ENCODE results near the gene P4HA3.

The P4HA3 gene

GRCh38 chr11:74267014-74267413 is 44.4 kb downstream of the P4HA3 start:
- H3K27me3 ChIP-seq (ENCODE audit: control insufficient read depth, low read length) = peaks cover 24% of the 10 kb centered on the region
- no peaks in the 10 kb centered on the region for H3K4me1 ChIP-seq (ENCODE audit: control insufficient read depth, low read length)
- no peaks in the 10 kb centered on the region for H4K20me1 ChIP-seq (ENCODE audit: control insufficient read depth, insufficient read depth, low read depth, low read length)
- H3K9me3 ChIP-seq (ENCODE audit: control insufficient read depth, insufficient read depth, low read length) = no peaks in the 10 kb centered on the region
- H3K4me2 ChIP-seq (ENCODE audit: low read length) = no peak overlapping the region
- no peak overlapping the region for H3K4me3 ChIP-seq (ENCODE audit: low read length)
- no peaks in the 10 kb centered on the region for H3K36me3 ChIP-seq (ENCODE audit: control insufficient read depth, low read length)
- TF ChIP-seq EZH2phosphoT487 (IDR thresholded peaks at IDR 0.05; ENCODE audit: borderline replicate concordance, low read length) (no peak), CTCF (IDR thresholded peaks at IDR 0.05; ENCODE audit: low read depth, low read length, poor library complexity, severe bottlenecking) (no peak)
- H3K9me2 ChIP-seq (replicated peaks; ENCODE audit: control insufficient read depth, low read length) = no peaks in the 10 kb centered on the region
- no peak overlapping the region for H3K27ac ChIP-seq (ENCODE audit: low read depth, low read length)
- no peaks in the 10 kb centered on the region for H3K79me2 ChIP-seq (ENCODE audit: control insufficient read depth, low read length)
- no peaks in the 10 kb centered on the region for H3F3A ChIP-seq (ENCODE audit: control insufficient read depth, insufficient read depth)

- Histone ChIP-seq H3K9me2 (replicated peaks; ENCODE audit: control insufficient read depth, low read length) (no peaks in the 10 kb centered on the region), H3K9me3 (ENCODE audit: control insufficient read depth, insufficient read depth, low read length) (peaks cover 5% of the 10 kb centered on the region; the same call in 1 of the 2 replicates), H4K20me1 (ENCODE audit: control insufficient read depth, insufficient read depth, low read depth, low read length) (no peaks in the 10 kb centered on the region), H3K79me2 (ENCODE audit: control insufficient read depth, low read length) (no peaks in the 10 kb centered on the region), H3K36me3 (ENCODE audit: control insufficient read depth, low read length) (no peaks in the 10 kb centered on the region), H3K27me3 (ENCODE audit: control insufficient read depth, low read length) (peaks cover 21% of the 10 kb centered on the region), H3K27ac (ENCODE audit: low read depth, low read length) (no peak overlapping the region), H3K4me2 (ENCODE audit: low read length) (no peak overlapping the region), H3K4me3 (ENCODE audit: low read length) (no peak overlapping the region), H3K4me1 (ENCODE audit: control insufficient read depth, low read length) (no peaks in the 10 kb centered on the region), H3F3A (ENCODE audit: control insufficient read depth, insufficient read depth) (no peaks in the 10 kb centered on the region)
- TF ChIP-seq CTCF (IDR thresholded peaks at IDR 0.05; ENCODE audit: low read depth, low read length, poor library complexity, severe bottlenecking) (no peak), EZH2phosphoT487 (IDR thresholded peaks at IDR 0.05; ENCODE audit: borderline replicate concordance, low read length) (no peak)
Measured at GRCh38 chr11:74265256-74265655, 46.2 kb downstream of the P4HA3 start.

- Histone ChIP-seq H3K9me3 (ENCODE audit: control insufficient read depth, insufficient read depth, low read length) (peaks cover 5% of the 10 kb centered on the region; the same call in 1 of the 2 replicates), H3K27ac (ENCODE audit: low read depth, low read length) (no peak overlapping the region), H3K27me3 (ENCODE audit: control insufficient read depth, low read length) (no peaks in the 10 kb centered on the region; the same call in 1 of the 2 replicates), H3K4me3 (ENCODE audit: low read length) (no peak overlapping the region), H3K36me3 (ENCODE audit: control insufficient read depth, low read length) (no peaks in the 10 kb centered on the region), H3F3A (ENCODE audit: control insufficient read depth, insufficient read depth) (no peaks in the 10 kb centered on the region), H3K9me2 (replicated peaks; ENCODE audit: control insufficient read depth, low read length) (no peaks in the 10 kb centered on the region), H4K20me1 (ENCODE audit: control insufficient read depth, insufficient read depth, low read depth, low read length) (no peaks in the 10 kb centered on the region), H3K4me1 (ENCODE audit: control insufficient read depth, low read length) (no peaks in the 10 kb centered on the region), H3K4me2 (ENCODE audit: low read length) (no peak overlapping the region), H3K79me2 (ENCODE audit: control insufficient read depth, low read length) (no peaks in the 10 kb centered on the region)
- TF ChIP-seq EZH2phosphoT487 (IDR thresholded peaks at IDR 0.05; ENCODE audit: borderline replicate concordance, low read length) = no peak
- no peak for TF ChIP-seq CTCF (IDR thresholded peaks at IDR 0.05; ENCODE audit: low read depth, low read length, poor library complexity, severe bottlenecking)
Measured at GRCh38 chr11:74262725-74263124, 48.7 kb downstream of the P4HA3 start.

Data from DOHH2 (cell line).